Neural crest cell (in vitro differentiated cells): ENCODE results near the gene SIRPG. TPM values are rescaled to one million over a fixed set of nuclear protein-coding genes. Genes with fewer than 3 reads are reported as not detected.

Source experiments
- DNase-seq: peaks from one replicate; pipeline ENCODE4 v3.0.0; 2021; ENCODE audit warnings: low read depth, mixed read lengths, low spot score
- H3K27ac Mint-ChIP-seq: one replicate; pipeline ENCODE4 v1.8.0; 2021; ENCODE audit warnings: mild to moderate bottlenecking, mixed read lengths; ENCODE audit not compliant: unreplicated experiment
- H3K27me3 Mint-ChIP-seq: 2 replicates; pipeline ENCODE4 v1.8.0; 2021; ENCODE audit warnings: low read depth, mild to moderate bottlenecking, mixed read lengths
- H3K36me3 Mint-ChIP-seq: 2 replicates; pipeline ENCODE4 v1.8.0; 2021; ENCODE audit warnings: low read depth, mild to moderate bottlenecking, mixed read lengths
- H3K4me1 Mint-ChIP-seq: 2 replicates; pipeline ENCODE4 v1.8.0; 2021; ENCODE audit warnings: mixed read lengths
- H3K4me3 Mint-ChIP-seq: one replicate; pipeline ENCODE4 v1.8.0; 2021; ENCODE audit warnings: mild to moderate bottlenecking, mixed read lengths
- H3K9me3 Mint-ChIP-seq: 2 replicates; pipeline ENCODE4 v1.8.0; 2021; ENCODE audit warnings: mixed read lengths
- CTCF ChIP-seq: fragments of 200-600 bp; sonication (generic); conservative IDR thresholded peaks from 2 replicates; pipeline ENCODE4 v1.5.0; 2021; ENCODE audit warnings: antibody characterized with exemption, mild to moderate bottlenecking
- total RNA-seq: library from RNA; stranded (reverse); gene quantifications from 2 replicates; pipeline ENCODE4 v1.2.1, GENCODE V29; 2021

The SIRPG gene
- total RNA-seq, 1 donor from 2014 or later, result not detected

- H3K27ac Mint-ChIP-seq, result no peak overlapping the region
These were observed 19.1 kb upstream of the SIRPG start for GRCh38 chr20:1676650-1677049.

GRCh38 chr20:1674990-1675780 is 17.6 kb upstream of the SIRPG start:
- no peak for TF ChIP-seq CTCF
- Mint-ChIP-seq H3K27me3 (peaks cover 48% of the 10 kb centered on the region), H3K9me3 (no peaks in the 10 kb centered on the region), H3K27ac (no peak overlapping the region), H3K4me3 (no peak overlapping the region), H3K36me3 (no peaks in the 10 kb centered on the region), H3K4me1 (no peaks in the 10 kb centered on the region)
- DNase-seq, result no peak

More at GRCh38 chr20:1676650-1677049, 19.1 kb upstream of the SIRPG start:
- Mint-ChIP-seq H3K9me3 (no peaks in the 10 kb centered on the region), H3K27me3 (peaks cover 53% of the 10 kb centered on the region), H3K4me3 (no peak overlapping the region), H3K4me1 (no peaks in the 10 kb centered on the region), H3K36me3 (no peaks in the 10 kb centered on the region)
- DNase-seq, result no peak
- TF ChIP-seq CTCF, result no peak

- H3K27me3 Mint-ChIP-seq, result peaks cover 42% of the 10 kb centered on the region
These were observed 16.8 kb upstream of the SIRPG start for GRCh38 chr20:1674361-1674760.

DNA sequence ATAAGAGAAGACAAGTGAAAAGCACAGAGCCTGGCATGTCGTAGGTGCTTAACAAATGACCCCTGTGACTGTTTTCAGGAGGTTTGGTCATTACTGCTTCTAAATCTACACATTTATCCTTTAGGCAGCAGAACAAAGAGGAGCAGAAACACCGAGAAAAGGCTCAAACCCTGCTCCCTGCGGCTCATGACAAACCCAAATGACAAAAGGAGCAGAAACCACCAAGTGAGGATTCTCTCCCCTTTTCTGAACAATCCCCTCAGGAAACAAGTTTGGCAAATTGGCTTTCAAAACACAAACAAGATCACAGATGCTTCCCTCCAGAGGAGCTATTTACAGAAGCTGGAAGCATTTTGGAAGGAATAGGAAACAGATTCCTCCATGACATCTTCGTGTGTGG is 15.8 kb upstream of the SIRPG start:
- H3K27me3 Mint-ChIP-seq, result peaks cover 38% of the 10 kb centered on the region
- H3K36me3 Mint-ChIP-seq, result no peaks in the 10 kb centered on the region
- H3K9me3 Mint-ChIP-seq, result no peaks in the 10 kb centered on the region
- H3K27ac Mint-ChIP-seq, result no peak overlapping the region
- no peak overlapping the region for H3K4me3 Mint-ChIP-seq
- no peaks in the 10 kb centered on the region for H3K4me1 Mint-ChIP-seq
- TF ChIP-seq CTCF, result no peak
- no peak for DNase-seq

More at GRCh38 chr20:1674361-1674760, 16.8 kb upstream of the SIRPG start:
- no peak overlapping the region for H3K27ac Mint-ChIP-seq
- TF ChIP-seq CTCF, result no peak
- no peak overlapping the region for H3K4me3 Mint-ChIP-seq
- H3K4me1 Mint-ChIP-seq, result no peaks in the 10 kb centered on the region
- no peaks in the 10 kb centered on the region for H3K9me3 Mint-ChIP-seq
- no peaks in the 10 kb centered on the region for H3K36me3 Mint-ChIP-seq
- no peak for DNase-seq

DNA sequence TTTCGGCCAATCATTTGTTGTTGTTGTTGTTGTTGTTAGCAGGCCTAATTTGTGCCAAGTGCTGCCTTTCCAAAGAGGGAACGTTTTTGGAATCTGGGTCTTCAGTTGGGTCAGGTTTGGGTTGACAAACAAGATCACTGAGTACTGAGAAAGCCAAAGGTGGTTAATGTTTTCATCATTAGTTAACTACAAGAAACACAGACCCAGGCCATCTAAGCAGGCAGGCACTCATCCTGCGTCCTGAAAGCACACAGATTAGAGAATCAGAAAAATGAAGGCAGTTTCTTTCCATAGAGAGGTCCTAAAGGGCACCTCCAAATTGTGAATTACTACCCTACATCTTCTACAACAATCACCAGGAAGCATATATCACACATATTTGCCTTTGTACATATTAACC is 15.1 kb upstream of the SIRPG start:
- no peak for DNase-seq
- Mint-ChIP-seq H3K27ac (no peak overlapping the region), H3K4me3 (no peak overlapping the region), H3K27me3 (peaks cover 33% of the 10 kb centered on the region), H3K9me3 (no peaks in the 10 kb centered on the region), H3K4me1 (no peaks in the 10 kb centered on the region), H3K36me3 (no peaks in the 10 kb centered on the region)
- TF ChIP-seq CTCF, result no peak
